ENCODE data around the gene CCDC171.

DNA sequence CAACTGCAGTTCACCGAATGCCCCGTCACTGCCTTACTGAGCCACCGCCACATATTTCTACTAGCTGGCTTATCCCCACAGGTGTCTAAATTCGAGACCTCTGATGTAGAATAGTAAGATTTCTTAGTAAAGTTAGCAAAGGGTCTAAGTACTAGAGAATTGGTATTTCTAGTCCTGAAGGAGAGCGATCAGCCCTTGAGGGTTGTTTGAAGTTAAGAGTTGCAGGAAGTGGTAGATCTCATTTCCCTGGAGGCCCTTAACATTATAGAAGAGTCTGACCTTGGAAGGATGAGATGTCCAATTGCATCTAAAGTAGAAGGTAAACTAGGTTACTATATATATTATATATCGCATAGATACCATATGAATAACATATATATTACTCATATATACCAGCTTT, 451.8 kb downstream of the CCDC171 start:
- TF ChIP-seq, protein P1, sequence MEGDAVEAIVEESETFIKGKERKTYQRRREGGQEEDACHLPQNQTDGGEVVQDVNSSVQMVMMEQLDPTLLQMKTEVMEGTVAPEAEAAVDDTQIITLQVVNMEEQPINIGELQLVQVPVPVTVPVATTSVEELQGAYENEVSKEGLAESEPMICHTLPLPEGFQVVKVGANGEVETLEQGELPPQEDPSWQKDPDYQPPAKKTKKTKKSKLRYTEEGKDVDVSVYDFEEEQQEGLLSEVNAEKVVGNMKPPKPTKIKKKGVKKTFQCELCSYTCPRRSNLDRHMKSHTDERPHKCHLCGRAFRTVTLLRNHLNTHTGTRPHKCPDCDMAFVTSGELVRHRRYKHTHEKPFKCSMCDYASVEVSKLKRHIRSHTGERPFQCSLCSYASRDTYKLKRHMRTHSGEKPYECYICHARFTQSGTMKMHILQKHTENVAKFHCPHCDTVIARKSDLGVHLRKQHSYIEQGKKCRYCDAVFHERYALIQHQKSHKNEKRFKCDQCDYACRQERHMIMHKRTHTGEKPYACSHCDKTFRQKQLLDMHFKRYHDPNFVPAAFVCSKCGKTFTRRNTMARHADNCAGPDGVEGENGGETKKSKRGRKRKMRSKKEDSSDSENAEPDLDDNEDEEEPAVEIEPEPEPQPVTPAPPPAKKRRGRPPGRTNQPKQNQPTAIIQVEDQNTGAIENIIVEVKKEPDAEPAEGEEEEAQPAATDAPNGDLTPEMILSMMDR (IDR thresholded peaks at IDR 0.05) = no peak
- no peak for TF ChIP-seq POLR2AphosphoS5 (IDR thresholded peaks at IDR 0.05)
- TF ChIP-seq POLR2A (IDR thresholded peaks at IDR 0.05) = no peak
- TF ChIP-seq EP300 (IDR thresholded peaks at IDR 0.05; ENCODE audit: low read depth) = no peak
